Measurements from ENCODE around the gene PTPRN2. TPM values are rescaled to one million over a fixed set of nuclear protein-coding genes. Genes with fewer than 3 reads are reported as not detected.

Gene PTPRN2
- total RNA-seq, 1 experiment from 2014 or later = not detected

- H3K27ac ChIP-seq = no peak overlapping the region
- no peaks in the 10 kb centered on the region; the same call in 1 of the 2 replicates for H3K9me3 ChIP-seq (ENCODE audit: insufficient read depth, low read depth)
- CTCF ChIA-PET = no interaction called here
Observed at GRCh38 chr7:158236400-158236799, 351.2 kb downstream of the PTPRN2 start.

GRCh38 chr7:158235862-158236261 lies 351.8 kb downstream of the PTPRN2 start:
- no peak overlapping the region for H3K4me2 ChIP-seq
- no TSS peak for BruUV-seq (replicated peaks)
- H3F3A ChIP-seq (ENCODE audit: insufficient read depth, low read depth) = no peaks in the 10 kb centered on the region
- DNase-seq = no peak
- no peak overlapping the region for H2AFZ ChIP-seq
- no peaks in the 10 kb centered on the region for H3K79me2 ChIP-seq (ENCODE audit: low read depth)
- ChIA-PET CTCF (no interaction called here), POLR2A (ENCODE audit: unreplicated experiment) (no interaction called here)
- no peak overlapping the region for H3K27ac ChIP-seq
- 0 out of 2 replicates have a peak, but pooled peaks cover 3% of the 10 kb centered on the region for H3K9me2 ChIP-seq (ENCODE audit: insufficient read depth)
- peaks cover 71% of the 10 kb centered on the region for H3K27me3 ChIP-seq (ENCODE audit: insufficient read depth, low read depth)
- H3K4me3 ChIP-seq = no peak overlapping the region
- H4K20me1 ChIP-seq (ENCODE audit: insufficient read depth) = no peaks in the 10 kb centered on the region
- intact Hi-C loops (cut with micrococcal nuclease; ENCODE audit: unreplicated experiment) = no loop called here
- no peaks in the 10 kb centered on the region; the same call in 1 of the 2 replicates for H3K9me3 ChIP-seq (ENCODE audit: insufficient read depth, low read depth)
- H3K4me1 ChIP-seq (replicated peaks; ENCODE audit: insufficient read depth) = no peaks in the 10 kb centered on the region
- no peaks in the 10 kb centered on the region for H3K36me3 ChIP-seq (ENCODE audit: low read depth)
- TF ChIP-seq CTCF (conservative IDR thresholded peaks at IDR 0.05) (no peak), EZH2 (IDR thresholded peaks at IDR 0.05; ENCODE audit: low read depth) (no peak)

More at GRCh38 chr7:158236400-158236799, 351.2 kb downstream of the PTPRN2 start:
- Histone ChIP-seq H3F3A (ENCODE audit: insufficient read depth, low read depth) (no peaks in the 10 kb centered on the region), H3K79me2 (ENCODE audit: low read depth) (no peaks in the 10 kb centered on the region), H2AFZ (no peak overlapping the region), H3K4me1 (replicated peaks; ENCODE audit: insufficient read depth) (no peaks in the 10 kb centered on the region), H3K4me2 (no peak overlapping the region), H3K4me3 (no peak overlapping the region), H3K36me3 (ENCODE audit: low read depth) (no peaks in the 10 kb centered on the region), H3K9me2 (ENCODE audit: insufficient read depth) (0 out of 2 replicates have a peak, but pooled peaks cover 3% of the 10 kb centered on the region), H4K20me1 (ENCODE audit: insufficient read depth) (no peaks in the 10 kb centered on the region), H3K27me3 (ENCODE audit: insufficient read depth, low read depth) (peaks cover 74% of the 10 kb centered on the region)
- TF ChIP-seq CTCF (conservative IDR thresholded peaks at IDR 0.05) (no peak), EZH2 (IDR thresholded peaks at IDR 0.05; ENCODE audit: low read depth) (no peak)
- POLR2A ChIA-PET (ENCODE audit: unreplicated experiment) = no interaction called here
- intact Hi-C loops (cut with micrococcal nuclease; ENCODE audit: unreplicated experiment) = no loop called here
- no peak for DNase-seq
- BruUV-seq (replicated peaks) = no TSS peak

- no peaks in the 10 kb centered on the region; the same call in 1 of the 2 replicates for H4K20me1 ChIP-seq (ENCODE audit: insufficient read depth)
- no peak overlapping the region for H3K27ac ChIP-seq
- ChIA-PET POLR2A (ENCODE audit: unreplicated experiment) (no interaction called here), CTCF (no interaction called here)
- no peaks in the 10 kb centered on the region for H3K9me3 ChIP-seq (ENCODE audit: insufficient read depth, low read depth)
- DNase-seq = no peak
- BruUV-seq (replicated peaks) = no TSS peak
- 0 out of 2 replicates have a peak, but pooled peaks cover 3% of the 10 kb centered on the region for H3K9me2 ChIP-seq (ENCODE audit: insufficient read depth)
- no peak overlapping the region for H2AFZ ChIP-seq
- H3F3A ChIP-seq (ENCODE audit: insufficient read depth, low read depth) = no peaks in the 10 kb centered on the region
- H3K27me3 ChIP-seq (ENCODE audit: insufficient read depth, low read depth) = peaks cover 65% of the 10 kb centered on the region
- no peak overlapping the region for H3K4me2 ChIP-seq
- TF ChIP-seq CTCF (conservative IDR thresholded peaks at IDR 0.05) (no peak), EZH2 (IDR thresholded peaks at IDR 0.05; ENCODE audit: low read depth) (no peak)
- H3K36me3 ChIP-seq (ENCODE audit: low read depth) = no peaks in the 10 kb centered on the region
- intact Hi-C loops (cut with micrococcal nuclease; ENCODE audit: unreplicated experiment) = no loop called here
- no peaks in the 10 kb centered on the region for H3K4me1 ChIP-seq (replicated peaks; ENCODE audit: insufficient read depth)
- H3K4me3 ChIP-seq = no peak overlapping the region
- no peaks in the 10 kb centered on the region for H3K79me2 ChIP-seq (ENCODE audit: low read depth)
Observed at GRCh38 chr7:158229945-158230344, 357.7 kb downstream of the PTPRN2 start.

All from PC-9 (cell line).